Left cardiac atrium (tissue), 4 donors: ENCODE measurements around the gene KDM2B. TPM values are rescaled to one million over a fixed set of nuclear protein-coding genes. Genes with fewer than 3 reads are reported as not detected.
A peak's percentile ranks its signal among the peaks of the same experiment; 100 is the strongest.

Experiments
- ATAC-seq, 2 donors: fragments of 200-7000 bp; cut with Tn5 transposase; one replicate each; pipeline ENCODE4 v1.9.1; 2020; ENCODE audit warnings: mild to moderate bottlenecking in 2 of 2, moderate library complexity in 2 of 2
- DNase-seq: peaks from one replicate; pipeline ENCODE4 v3.0.0-alpha.2; 2020
- intact Hi-C, 2 donors: fragments of 100-400 bp; cut with DNase I; formaldehyde crosslinking; loops; one replicate each; pipeline versions ENCODE4 v1.14.1 to v1.15.1; 2022 to 2023
- total RNA-seq, 2 donors: library from RNA; stranded (reverse); fragmentation: NEBNext Ultra II Directional; extraction: Animal tissue kit (Norgen Biotek cat#: 25700); gene quantifications; one replicate each; pipeline ENCODE4 v1.2.1, GENCODE V29; 2021
- donor health status: DM: no; HTN: yes; CAD: no.
- donor health status: DM: no; HTN: yes; CAD: no; lungs with severe emphysema.
- donor health status: DM: yes; HTN: yes; CAD: no.
- donor health status: Dilated cardiomyopathy.

KDM2B gene
- total RNA-seq, 2 donors from 2014 or later, result 11.2 to 14.7 TPM

DNA sequence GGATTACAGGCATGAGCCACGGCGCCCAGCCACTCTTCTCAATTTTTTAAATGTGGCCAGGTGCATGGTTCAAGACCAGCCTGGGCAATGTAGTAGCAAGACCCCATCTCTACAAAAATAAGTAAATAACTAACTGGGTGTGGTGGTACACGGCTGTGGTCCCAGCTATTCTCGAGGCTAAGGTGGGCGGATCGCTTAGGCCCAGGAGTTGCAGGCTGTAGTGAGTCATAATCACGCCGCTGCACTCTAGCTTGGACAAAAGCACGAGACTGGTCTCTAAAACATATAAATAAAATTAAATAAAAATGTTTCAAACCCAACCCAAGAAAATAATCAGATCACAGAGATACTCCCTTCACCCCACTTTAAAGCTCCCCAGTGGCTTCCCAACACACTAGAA lies 8.9 kb downstream of the KDM2B start:
- intact Hi-C loops, result loop anchor here in 1 of 2 donors (10.0 kb wide), 1 partner anchor 53 kb away; the partner anchor contains the start of gene ORAI1
- ATAC-seq (no peak), DNase-seq (no peak)

DNA sequence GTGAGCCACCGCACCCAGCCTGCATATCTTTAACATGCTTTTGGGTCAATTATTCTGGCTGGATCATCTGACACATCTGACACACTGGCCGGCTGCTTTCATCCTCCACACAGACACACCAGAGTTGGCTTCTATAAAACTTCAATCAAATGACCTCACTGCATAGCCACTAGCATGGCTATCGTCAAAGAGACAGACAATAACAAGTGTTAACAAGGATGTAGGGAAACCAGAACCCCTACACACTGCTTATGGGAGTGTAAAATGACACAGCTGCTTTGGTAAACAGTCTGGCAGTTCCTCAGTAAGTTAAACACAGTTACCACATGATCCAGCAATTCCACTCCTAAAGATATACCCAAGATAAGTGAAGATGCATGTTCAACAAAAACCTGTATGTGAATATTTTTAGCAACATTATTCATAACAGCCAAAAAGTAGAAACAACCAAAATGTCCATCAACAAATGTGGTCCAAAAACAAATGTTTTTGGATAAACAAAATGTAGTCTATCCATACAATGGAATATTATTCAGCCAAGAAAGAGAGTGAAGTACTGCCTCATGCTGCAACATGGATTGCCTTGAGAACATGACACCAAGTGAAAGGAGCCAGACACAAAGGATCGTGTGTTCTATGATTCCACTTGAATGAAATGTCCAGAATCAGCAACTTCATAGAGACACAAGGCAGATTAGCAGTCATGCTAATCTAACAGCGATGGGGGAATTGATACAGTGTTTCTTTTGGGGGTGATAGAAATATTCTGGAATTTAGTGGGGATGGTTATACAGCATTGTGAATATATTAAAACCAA lies 10.1 kb downstream of the KDM2B start:
- intact Hi-C loops, result loop anchor here in 1 of 2 donors (10.0 kb wide), 1 partner anchor 54 kb away; the partner anchor contains the start of gene ORAI1
- DNase-seq (no peak), ATAC-seq (no peak)

DNA sequence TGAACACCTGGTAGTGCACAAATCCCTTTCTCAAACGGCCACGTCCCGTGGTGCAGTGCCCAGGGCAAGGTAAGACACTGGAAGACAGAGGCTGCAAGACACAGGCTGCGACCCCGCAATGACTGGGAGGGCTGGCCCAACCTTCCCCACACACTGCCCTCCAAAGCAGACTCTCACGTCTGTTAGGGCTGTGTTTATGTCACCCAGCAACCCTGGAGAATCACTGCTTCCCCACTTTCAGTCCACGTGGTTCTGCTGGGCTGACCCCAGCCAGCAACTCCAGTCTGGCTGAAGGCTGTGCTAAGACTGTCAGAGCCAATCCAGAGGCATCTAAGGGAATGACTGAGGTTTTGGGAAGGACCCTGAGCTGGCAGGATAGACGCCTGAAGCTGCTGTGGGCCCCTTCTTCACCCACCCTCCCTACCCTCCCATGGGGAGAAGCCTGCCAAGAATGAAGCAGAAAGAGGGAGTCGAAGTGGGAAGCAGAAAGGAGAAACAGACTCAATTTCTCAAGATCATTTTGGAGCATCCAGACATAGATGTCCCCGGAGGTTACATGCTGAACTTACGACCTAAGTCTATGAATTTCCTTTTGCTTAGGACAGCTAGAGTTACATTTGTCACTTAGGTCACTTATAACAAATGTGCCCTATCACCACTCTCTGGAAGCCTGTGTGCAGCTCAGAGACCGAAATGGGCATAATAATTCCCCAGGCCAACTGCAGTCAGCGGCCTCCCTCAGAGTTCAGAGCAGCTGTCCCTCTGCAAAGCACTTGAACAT lies 11.7 kb downstream of the KDM2B start:
- DNase-seq (peak; percentile 48), ATAC-seq (peak; percentile 91 to 96)
- intact Hi-C loops, result no loop called here

DNA sequence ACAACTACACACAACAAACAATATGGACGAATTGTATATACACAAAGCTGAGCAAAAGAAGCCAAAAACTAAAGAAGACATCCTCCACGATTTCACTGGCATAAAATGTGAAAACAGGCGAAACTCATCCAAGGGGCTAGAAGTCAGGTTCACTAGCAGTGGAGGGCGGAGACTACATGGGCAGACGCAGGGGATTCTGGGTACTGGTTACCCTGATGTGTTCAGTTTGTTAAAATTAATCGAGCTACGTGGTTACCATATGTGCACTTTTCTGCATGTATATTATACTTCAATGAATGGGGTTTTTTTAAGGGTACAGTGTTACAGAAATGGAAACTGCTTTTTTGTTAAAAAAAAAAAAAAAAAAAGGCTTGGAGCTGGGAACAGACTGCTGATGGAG lies 12.3 kb downstream of the KDM2B start:
- ATAC-seq (peak in 1 of 2 donors; percentile 33), DNase-seq (no peak)
- intact Hi-C loops, result no loop called here

DNA sequence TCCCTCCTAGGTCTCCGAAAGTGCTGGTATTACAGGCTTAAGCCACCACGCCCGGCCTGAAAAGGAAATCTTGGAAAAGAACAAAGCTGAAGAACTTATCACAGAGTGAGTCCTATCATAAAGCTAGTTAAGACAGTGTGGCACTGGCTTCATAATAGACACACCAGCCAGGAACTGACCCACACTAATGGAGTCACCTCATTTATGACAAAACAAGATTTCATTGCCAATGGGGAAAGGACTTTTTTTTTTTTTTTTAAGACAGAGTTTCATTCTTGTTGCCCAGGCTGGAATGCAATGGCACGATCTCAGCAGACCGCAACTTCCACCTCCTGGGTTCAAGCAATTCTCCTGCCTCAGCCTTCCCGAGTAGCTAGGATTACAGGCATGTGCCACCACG lies 15.7 kb downstream of the KDM2B start:
- DNase-seq (no peak), ATAC-seq (no peak)
- intact Hi-C loops, result no loop called here

DNA sequence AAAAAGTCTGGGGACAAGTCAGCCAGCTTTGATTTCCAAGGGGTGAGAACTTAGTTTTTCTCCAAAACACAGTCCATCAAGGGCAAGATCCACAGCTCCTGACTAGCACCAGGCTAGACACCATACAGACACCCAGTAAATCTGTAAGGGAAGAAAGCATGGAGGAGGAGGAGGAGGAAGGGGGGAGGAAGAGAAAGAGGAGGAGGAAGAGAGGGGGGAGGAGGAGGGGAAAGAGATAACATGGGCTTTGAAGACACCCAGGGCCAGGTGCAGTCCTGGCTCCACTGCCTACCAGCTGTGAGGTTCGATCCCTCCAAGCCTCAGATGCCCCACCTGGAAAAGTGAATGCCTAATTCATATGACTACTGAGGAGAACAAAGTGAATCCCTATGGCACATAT lies 18.3 kb downstream of the KDM2B start:
- intact Hi-C loops, result no loop called here
- ATAC-seq, result no peak
- DNase-seq, result no peak

DNA sequence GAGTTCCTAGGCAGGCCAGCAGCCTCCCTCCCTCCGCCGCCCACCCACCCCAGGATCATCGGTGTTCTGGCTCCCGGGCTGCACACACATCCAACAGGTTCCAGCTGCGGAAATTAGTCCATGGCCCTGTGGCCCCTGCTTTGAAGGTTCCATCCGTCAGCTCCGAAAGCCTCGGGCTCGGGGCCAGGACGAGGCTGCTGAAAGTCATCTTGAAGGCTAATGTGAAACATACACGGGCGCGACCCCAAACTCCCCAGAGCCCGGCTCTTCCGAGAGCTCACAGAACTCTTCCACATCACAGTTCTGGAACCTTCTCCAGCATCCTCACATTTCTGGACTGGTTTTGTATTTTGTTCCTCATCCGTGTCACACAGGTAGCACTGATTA lies 19.8 kb downstream of the KDM2B start:
- ATAC-seq (no peak), DNase-seq (no peak)
- intact Hi-C loops, result no loop called here

DNA sequence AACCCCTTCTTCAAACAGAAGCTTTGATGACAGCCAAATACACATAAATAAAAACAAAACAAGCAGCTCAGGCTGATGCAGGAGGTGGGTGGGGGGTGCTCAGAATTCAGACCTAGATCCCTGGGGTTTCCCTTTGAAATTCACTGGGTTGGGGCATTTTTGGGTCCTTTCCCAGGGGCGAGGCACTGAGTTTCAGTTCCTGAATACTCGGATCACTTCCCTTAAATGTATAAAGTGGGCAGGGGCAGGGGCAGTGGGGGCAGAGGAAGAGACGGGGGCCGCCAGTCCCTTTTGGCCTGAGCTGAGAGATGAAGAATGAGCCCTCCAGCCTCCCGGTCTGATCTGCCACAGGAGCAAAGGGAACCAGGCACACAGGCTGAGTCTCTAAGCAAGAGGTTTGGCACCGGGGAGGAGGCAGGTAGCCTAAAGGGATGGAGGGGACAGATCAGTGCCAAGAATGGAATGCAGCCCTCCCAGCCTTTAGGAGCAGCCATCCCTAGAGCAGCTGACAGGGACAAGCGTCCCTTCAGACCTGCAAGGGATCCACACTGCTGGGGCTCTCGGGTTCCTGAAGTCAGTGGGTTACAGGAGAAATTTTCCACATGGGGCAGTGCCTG lies 20.3 kb downstream of the KDM2B start:
- DNase-seq (no peak), ATAC-seq (peak in 1 of 2 donors; percentile 30)
- intact Hi-C loops, result no loop called here

DNA sequence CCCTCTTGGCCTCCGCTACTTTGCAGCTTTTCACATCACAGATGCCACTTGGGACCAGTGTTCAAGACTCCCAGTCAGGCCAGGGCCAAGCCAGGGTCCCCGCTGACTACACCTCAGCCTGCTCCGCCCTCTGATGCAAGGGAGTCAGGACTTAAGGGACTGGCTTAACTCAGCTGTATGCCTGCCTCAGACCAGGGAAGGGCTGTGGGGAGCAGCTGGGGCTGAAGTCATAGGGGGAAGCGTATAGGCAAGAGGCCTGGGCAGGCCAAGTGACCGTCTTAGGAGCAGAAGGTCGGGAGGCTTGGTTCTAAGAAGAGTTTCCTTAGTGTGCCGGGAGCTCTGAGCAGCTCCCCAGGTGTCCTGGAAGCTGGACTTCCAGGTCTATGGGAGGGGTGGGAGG lies 21.9 kb downstream of the KDM2B start:
- no peak for ATAC-seq
- DNase-seq, result no peak
- intact Hi-C loops, result no loop called here

DNA sequence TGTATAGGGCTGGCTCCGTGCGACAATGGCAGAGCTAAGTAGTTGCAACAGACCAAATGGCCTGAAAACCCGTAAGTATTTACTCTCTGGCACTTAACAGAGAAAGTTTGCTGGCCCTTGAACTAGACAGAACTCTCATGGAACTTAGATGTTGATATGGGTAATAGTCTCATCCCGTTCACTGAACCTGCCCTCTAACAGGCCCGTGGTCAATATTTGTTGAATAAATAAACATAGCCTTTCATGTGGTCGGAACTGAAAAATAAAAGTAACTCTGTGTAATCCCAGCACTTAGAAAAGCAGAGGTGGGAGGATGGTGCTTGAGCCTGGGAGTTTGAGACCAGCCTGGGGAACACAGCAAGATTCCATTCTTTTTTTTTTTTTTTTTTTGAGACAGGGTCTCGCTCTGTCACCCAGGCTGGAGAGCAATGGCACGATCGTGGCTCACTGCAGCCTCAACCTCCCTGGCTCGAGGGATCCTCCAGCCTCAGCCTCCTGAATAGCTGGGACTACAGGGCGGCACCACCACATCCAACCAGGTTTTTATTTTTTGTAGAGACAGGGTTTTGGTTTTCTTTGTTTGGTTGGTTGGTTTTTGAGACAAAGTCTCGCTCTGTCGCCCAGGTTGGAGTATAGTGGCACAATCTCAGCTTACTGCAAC lies 29.7 kb downstream of the KDM2B start:
- no peak for ATAC-seq

DNA sequence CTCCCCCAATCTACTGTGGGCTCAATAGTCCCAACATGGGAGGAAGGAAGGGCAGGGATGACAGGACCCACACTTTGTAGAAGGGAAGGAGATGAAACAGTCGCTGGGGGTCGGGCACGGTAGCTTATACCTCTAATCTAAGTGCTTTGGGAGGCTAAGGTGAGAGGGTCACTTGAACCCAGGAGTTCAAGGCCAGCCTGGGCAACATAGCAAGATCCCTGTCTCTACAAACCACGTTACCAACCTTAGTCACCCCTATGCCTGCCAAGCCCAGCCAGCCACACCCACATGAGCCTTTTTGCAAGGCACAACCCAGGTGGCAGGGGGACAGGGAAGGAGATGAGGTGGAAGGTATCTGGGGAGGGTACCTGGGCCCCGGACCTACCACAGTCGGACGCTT lies 31.7 kb downstream of the KDM2B start:
- ATAC-seq, result no peak
- intact Hi-C loops, result no loop called here
- DNase-seq, result no peak

More for the DNA sequence above, 29.7 kb downstream of the KDM2B start:
- DNase-seq, result no peak
- intact Hi-C loops, result loop anchor here (5.0 kb wide), 3 partner anchors 76 to 131 kb away; partner anchors contain the start of genes MORN3 (in 1 of the 2) and ORAI1 (in 1 of the 2)

DNA sequence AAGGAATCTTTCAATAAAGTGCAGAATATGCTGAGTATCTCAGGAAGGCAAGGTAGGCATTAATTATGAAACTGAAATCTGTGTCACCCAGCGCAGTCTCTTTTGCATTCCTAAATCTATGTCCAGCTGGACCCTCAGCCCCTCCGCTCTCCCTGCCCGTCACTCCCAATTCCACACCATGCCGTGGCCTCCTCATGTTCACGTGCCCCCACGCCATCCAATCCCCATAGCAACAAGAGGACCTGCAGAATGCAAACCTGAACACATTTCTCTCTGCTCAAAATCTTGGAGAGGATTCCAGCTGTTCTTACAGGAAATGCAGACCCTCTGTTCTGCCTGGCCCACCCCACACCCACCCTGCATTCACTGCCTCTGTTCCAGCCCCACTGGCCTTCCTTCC lies 35.3 kb downstream of the KDM2B start:
- no peak for DNase-seq
- intact Hi-C loops, result no loop called here
- no peak for ATAC-seq

DNA sequence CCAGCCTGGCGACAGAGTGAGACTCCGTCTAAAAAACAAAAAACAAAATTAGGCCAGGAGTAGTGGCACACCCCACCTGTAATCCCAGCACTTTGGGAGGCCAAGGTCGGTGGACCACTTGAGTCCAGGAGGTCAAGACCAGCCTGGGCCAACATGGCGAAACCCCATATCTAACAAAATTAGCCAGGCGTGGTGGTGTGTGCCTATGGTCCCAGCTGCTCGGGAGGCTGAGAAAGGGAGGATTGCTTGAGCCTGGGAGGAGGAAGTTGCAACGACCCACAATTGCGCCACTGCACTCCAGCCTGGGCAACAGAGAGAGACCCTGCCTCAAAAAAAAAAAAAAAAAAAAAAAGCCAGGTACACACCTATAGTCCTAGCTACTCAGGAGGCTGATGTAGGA lies 37.0 kb downstream of the KDM2B start:
- no peak for DNase-seq
- no peak for ATAC-seq
- intact Hi-C loops, result no loop called here

DNA sequence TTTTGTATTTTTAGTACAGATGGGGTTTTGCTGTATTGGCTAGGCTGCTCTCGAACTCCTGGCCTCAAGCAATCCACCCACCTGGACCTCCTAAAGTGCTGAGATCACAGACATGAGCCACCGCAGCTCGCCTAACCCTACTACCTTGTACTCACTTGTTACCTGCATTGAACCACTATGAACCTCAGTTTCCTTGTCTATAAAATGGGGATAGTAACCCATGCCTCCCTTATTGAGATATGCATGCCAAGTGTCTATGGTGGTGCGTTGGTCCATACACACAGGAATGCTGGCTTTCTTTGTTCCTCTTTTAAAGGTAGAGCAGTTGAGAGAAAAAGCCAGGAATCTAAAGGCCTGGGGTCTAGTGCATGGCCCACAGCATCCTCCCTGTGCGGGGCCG lies 40.9 kb downstream of the KDM2B start:
- DNase-seq, result no peak
- no peak for ATAC-seq
- intact Hi-C loops, result loop anchor here in 1 of 2 donors (5.0 kb wide), 1 partner anchor 38 kb away; no protein-coding TSS in a partner anchor

DNA sequence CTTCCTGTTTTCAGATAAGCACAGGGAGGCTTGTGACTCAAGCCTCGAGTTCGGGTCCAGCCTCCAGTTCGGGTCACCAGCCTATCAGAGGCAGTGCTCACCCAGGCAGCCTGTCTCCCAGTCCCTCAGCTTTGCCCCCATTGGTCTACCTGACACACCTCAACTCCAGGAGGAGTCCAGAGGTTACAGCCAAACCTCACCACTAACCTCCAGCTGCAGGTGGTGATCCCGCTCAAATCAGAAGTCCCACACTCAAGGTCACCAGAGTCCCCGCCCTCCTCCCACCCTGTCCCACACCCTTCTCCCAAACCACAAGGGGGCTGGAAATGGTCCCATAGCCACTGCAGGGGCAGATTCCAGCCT lies 42.1 kb downstream of the KDM2B start:
- intact Hi-C loops, result loop anchor here in 1 of 2 donors (5.0 kb wide), 1 partner anchor 36 kb away; no protein-coding TSS in a partner anchor
- DNase-seq (no peak), ATAC-seq (no peak)

DNA sequence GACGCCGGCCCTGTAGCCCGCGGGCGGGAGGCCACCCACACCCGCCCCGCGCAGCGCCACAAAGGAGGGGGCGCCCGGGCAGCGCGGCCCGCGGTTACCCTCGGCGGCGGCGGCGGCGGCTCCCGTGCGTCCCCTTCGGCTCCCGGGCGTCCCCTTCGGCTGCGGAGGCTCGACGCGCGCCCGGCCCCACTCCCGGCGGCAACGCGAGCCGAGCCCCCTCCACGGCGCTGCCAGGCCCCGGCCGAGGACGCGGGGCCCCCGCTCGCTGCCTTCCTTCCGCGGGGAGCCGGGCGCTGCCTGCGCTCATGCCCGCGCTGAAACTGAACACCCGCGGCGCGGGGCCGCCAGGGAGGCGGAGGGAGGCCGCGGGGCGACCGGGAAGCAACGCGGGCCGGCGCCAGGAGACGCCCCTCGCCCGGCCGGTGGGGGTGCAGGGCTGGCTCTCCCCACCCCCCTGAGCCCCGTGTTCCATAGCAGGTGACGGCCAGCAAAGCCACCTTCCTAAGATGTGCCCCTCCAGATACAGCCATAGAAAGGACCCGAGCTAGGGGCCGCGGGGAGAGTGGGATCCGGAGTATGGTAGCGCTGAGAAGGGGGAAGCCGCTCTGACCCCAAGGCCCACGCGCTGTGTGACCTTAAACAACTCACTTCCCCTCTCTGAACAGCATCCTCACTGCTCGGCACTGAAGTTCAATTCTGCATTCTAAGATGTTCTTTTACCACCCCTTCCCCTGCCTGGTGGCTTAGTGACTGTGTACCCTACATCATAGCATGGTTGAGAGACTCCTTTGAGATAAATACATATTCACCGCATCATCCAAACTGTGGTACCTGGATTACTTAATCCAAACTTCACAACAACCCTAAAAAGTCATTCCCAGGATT lies 42.8 kb downstream of the KDM2B start:
- ATAC-seq (peak; percentile 8 to 28), DNase-seq (no peak)
- intact Hi-C loops, result loop anchor here in 1 of 2 donors (5.0 kb wide), 1 partner anchor 36 kb away; no protein-coding TSS in a partner anchor

DNA sequence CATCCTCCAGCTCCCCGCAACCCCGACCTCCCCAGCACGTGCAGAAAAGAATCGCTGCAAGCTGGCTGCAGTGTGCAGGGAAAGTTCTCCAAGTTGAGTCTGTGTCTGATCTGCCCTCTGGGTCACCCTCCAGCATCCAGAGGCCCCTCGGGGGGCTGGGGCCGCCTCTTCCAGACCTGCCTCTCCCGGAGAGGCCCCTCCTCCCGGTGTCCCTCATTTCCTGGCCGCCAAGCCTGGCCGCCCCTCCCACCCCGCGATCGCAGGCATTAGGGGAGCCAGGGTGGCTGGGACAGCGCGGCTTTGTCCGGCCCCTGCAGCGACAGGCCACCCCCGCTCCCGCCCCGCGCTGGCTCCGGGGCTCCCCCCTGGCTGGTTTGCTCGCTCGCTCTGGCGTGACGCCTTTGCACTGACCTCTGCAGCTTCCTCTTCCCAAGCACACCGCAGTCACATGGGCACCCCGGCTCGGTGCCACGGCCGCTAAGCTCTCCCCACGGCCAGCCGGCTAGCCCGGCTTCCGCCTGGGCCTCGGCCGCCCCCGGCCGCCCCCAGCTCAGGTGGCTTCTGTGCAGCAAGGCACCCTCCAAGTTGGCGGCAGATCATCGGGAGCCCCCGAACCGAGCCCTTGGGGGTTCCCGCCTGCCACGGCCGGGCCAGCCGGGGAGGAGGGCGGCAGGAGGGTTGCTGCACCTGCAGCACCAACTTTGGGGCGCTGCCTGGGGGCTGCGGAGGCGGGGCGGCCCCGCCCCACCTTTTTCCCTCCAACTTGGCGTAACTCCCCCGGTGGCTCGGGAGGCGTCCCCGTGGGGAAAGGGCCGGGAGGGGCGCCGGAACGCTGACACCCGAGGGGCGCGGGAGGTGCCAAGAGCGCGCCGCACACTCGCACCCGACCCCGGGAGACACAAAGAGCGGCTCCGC lies 43.7 kb downstream of the KDM2B start:
- ATAC-seq (peak; percentile 86 to 88), DNase-seq (peak; percentile 90)
- intact Hi-C loops, result loop anchor here in 1 of 2 donors (5.0 kb wide), 1 partner anchor 35 kb away; no protein-coding TSS in a partner anchor
